ENCODE results near the gene UBAC2. TPM values are rescaled to one million over a fixed set of nuclear protein-coding genes. Genes with fewer than 3 reads are reported as not detected.

The UBAC2 gene
- total RNA-seq, 1 donor: 45.3 TPM

DNA sequence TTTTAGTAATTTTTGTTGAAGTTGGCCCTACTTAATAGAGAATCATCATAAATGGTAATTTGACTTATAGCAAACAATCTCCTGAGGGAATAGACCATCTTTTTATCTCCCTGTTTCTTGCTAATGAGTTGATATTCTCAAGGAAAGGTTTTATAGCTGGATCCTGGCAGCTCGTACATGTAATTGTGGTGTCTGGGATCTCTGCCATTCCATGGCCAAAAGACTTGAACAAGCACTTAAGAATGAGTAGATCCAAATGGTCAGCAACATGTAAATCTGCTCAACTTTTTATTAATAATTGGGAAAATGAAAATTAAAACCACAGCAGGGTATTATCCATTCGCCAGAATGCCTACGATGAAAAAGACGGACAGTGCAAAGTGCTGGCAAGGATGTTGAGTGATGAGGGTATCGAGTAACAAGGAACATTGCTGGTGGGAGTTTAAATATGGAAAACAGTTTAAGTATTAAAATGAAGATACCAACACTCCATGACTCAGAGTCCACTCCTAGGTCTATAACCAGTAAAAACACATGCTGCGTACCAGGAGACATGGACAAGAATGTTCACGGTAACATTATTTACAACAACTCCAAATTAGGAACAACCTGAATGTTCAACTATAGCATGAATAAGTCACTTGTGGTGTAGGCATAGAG lies 62.6 kb downstream of the UBAC2 start:
- TF ChIP-seq, protein P1, sequence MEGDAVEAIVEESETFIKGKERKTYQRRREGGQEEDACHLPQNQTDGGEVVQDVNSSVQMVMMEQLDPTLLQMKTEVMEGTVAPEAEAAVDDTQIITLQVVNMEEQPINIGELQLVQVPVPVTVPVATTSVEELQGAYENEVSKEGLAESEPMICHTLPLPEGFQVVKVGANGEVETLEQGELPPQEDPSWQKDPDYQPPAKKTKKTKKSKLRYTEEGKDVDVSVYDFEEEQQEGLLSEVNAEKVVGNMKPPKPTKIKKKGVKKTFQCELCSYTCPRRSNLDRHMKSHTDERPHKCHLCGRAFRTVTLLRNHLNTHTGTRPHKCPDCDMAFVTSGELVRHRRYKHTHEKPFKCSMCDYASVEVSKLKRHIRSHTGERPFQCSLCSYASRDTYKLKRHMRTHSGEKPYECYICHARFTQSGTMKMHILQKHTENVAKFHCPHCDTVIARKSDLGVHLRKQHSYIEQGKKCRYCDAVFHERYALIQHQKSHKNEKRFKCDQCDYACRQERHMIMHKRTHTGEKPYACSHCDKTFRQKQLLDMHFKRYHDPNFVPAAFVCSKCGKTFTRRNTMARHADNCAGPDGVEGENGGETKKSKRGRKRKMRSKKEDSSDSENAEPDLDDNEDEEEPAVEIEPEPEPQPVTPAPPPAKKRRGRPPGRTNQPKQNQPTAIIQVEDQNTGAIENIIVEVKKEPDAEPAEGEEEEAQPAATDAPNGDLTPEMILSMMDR (IDR thresholded peaks at IDR 0.05; ENCODE audit: insufficient read depth, low read depth, low read length): no peak
- H3K4me3 ChIP-seq (ENCODE audit: low read depth, low read length): no peak overlapping the region
- DNase-seq (ENCODE audit: low read depth): no peak

- no peak for DNase-seq (ENCODE audit: low read depth)
- TF ChIP-seq, protein P1 (IDR thresholded peaks at IDR 0.05; ENCODE audit: insufficient read depth, low read depth, low read length): no peak
- no peak overlapping the region for H3K4me3 ChIP-seq (ENCODE audit: low read depth, low read length)
These were observed 63.4 kb downstream of the UBAC2 start for GRCh38 chr13:99264051-99264450.

- H3K4me3 ChIP-seq (ENCODE audit: low read depth, low read length): no peak overlapping the region
- TF ChIP-seq, protein P1 (IDR thresholded peaks at IDR 0.05; ENCODE audit: insufficient read depth, low read depth, low read length): no peak
- DNase-seq (ENCODE audit: low read depth): no peak
These were observed 64.6 kb downstream of the UBAC2 start for GRCh38 chr13:99265162-99265800.

DNA sequence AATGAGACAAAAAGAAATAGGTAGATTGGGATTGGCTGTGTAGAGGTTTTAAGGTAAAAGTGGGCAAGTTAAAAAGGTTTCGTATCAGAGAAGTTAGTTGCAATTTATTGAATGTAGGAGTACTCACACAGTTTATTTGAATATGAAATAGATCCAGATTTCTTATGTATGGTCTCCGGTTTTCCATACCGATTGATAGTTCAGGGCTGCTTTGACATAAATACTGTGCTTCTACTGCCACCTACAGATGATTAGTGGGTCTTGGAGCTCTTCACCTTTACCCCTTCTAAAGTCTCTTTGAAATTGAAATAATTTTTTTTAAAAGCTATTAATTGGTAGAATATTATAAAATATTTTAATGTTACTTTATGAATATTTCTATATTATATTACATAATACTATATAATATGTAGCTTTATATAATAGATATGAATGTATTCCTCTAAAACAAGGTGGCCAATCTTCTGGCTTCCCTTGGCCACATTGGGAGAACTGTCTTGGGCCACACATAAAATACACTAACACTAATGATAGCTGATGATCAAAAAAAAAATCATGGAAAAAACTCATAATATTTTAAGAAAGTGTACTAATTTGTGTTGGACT lies 65.3 kb downstream of the UBAC2 start:
- peak; percentile 67 for DNase-seq (ENCODE audit: low read depth)
- TF ChIP-seq, protein P1 (IDR thresholded peaks at IDR 0.05; ENCODE audit: insufficient read depth, low read depth, low read length): peak; percentile 59
- no peak overlapping the region for H3K4me3 ChIP-seq (ENCODE audit: low read depth, low read length)

GRCh38 chr13:99266827-99267226 lies 66.2 kb downstream of the UBAC2 start:
- no peak overlapping the region for H3K4me3 ChIP-seq (ENCODE audit: low read depth, low read length)
- TF ChIP-seq, protein P1 (IDR thresholded peaks at IDR 0.05; ENCODE audit: insufficient read depth, low read depth, low read length): no peak
- DNase-seq (ENCODE audit: low read depth): no peak

GRCh38 chr13:99267927-99268326 lies 67.3 kb downstream of the UBAC2 start:
- TF ChIP-seq, protein P1 (IDR thresholded peaks at IDR 0.05; ENCODE audit: insufficient read depth, low read depth, low read length): no peak
- no peak overlapping the region for H3K4me3 ChIP-seq (ENCODE audit: low read depth, low read length)
- no peak for DNase-seq (ENCODE audit: low read depth)

Data from fibroblast of villous mesenchyme (primary cell).